Measurements from ENCODE around the gene RALY. TPM values are rescaled to one million over a fixed set of nuclear protein-coding genes. Genes with fewer than 3 reads are reported as not detected.

Gene RALY
- total and polyA plus RNA-seq, 2 donors (not counting 3 experiments of a cell fraction or from before 2014, with no cell fraction given): 142 to 146 TPM

GRCh38 chr20:33967126-33967525 lies 26.6 kb upstream of the RALY start:
- DNase-seq (ENCODE audit: low read depth, low spot score) (no peak), FAIRE-seq (no peak)
- POLR2A ChIA-PET: no interaction called here
- H3K9me1 ChIP-seq (replicated peaks; ENCODE audit: control insufficient read depth, extremely low read depth, insufficient read depth, low read length): no peaks in the 10 kb centered on the region
- no peak overlapping the region for H3K4me3 ChIP-seq (replicated peaks in 1 of 3; ENCODE audit: insufficient read depth in 1 of 3, low read depth in 1 of 3, low read length in 3 of 3)
- no peaks in the 10 kb centered on the region for H3K4me1 ChIP-seq (ENCODE audit: control insufficient read depth, extremely low read depth, insufficient read depth, low read length)
- TF ChIP-seq CTCF (IDR thresholded peaks at IDR 0.05; ENCODE audit: extremely low read depth in 1 of 2, insufficient read depth in 1 of 2, low read depth in 1 of 2, low read length in 2 of 2) (no peak), POLR2A (IDR thresholded peaks at IDR 0.05; ENCODE audit: low read depth, low read length) (no peak), FOS (IDR thresholded peaks at IDR 0.05; ENCODE audit: borderline replicate concordance, insufficient read depth, low read length) (no peak), JUN (IDR thresholded peaks at IDR 0.05; ENCODE audit: borderline replicate concordance, insufficient read depth, insufficient read length, low read depth) (no peak), MYC (IDR thresholded peaks at IDR 0.05; ENCODE audit: low read depth, low read length) (no peak), GATA2 (IDR thresholded peaks at IDR 0.05; ENCODE audit: insufficient read depth, insufficient read length, low read depth, low read length) (no peak), EZH2 (IDR thresholded peaks at IDR 0.05; ENCODE audit: borderline replicate concordance, low read depth, low read length, severe bottlenecking) (no peak)
- H3K9ac ChIP-seq (replicated peaks; ENCODE audit: extremely low read depth, insufficient read depth, low read length): no peak overlapping the region
- no TSS peak for BruUV-seq (replicated peaks)
- no peak overlapping the region for H3K4me2 ChIP-seq (ENCODE audit: insufficient read depth, low read length)
- H3K36me3 ChIP-seq (ENCODE audit: control insufficient read depth in 2 of 2, extremely low read depth in 1 of 2, insufficient read depth in 2 of 2, low read length in 2 of 2): no peaks in the 10 kb centered on the region
- no peak overlapping the region for H2AFZ ChIP-seq (ENCODE audit: low read depth, low read length)
- CTCF ChIA-PET: interaction anchor here (1.9 kb wide), 1 partner anchor 31 kb away, joined by 4 read pairs; no protein-coding TSS in a partner anchor
- dilution Hi-C loops (cut with MboI; ENCODE audit: extremely low pct_ligation_motif_present, low sequenced_read_pairs): no loop called here
- H4K20me1 ChIP-seq (replicated peaks; ENCODE audit: control insufficient read depth, extremely low read depth, insufficient read depth, low read length): no peaks in the 10 kb centered on the region
- no peak overlapping the region for H3K27ac ChIP-seq (ENCODE audit: insufficient read depth, low read depth, low read length)
- intact Hi-C loops (cut with micrococcal nuclease): no loop called here
- H3K27me3 ChIP-seq (ENCODE audit: control insufficient read depth in 2 of 2, insufficient read depth in 2 of 2, low read length in 2 of 2): no peaks in the 10 kb centered on the region
- no peaks in the 10 kb centered on the region for H3K79me2 ChIP-seq (ENCODE audit: control insufficient read depth, insufficient read depth, low read length)
- no peaks in the 10 kb centered on the region for H3K9me3 ChIP-seq (replicated peaks; ENCODE audit: control insufficient read depth, insufficient read depth, low read length)

All from endothelial cell of umbilical vein (primary cell).